Measurements from ENCODE around the gene NFIB.

NFIB gene

DNA sequence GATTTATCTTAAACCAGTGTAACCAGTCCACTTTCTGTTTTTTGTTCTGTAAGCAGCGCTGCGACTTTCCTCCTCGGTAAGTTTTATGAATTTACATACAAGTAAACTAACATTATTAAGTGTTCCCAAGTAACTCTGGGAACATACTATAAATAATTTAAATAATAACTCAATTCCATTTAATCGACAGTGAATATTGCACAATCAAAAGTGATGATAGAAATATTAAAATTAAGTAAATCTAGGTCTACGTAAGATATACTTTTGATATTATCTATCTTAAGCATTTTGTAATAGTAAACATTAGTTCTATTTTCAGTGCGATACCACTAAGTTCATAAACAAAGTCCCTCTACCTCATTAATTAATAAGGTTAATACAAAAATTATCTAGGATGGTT lies 7.8 kb downstream of the NFIB start:
- no peak overlapping the region for H3K27ac ChIP-seq (ENCODE audit: poor library complexity, severe bottlenecking)
- no peaks in the 10 kb centered on the region for H3K27me3 ChIP-seq (ENCODE audit: insufficient read depth, poor library complexity, severe bottlenecking)
- peaks cover 30% of the 10 kb centered on the region for H3K4me1 ChIP-seq (ENCODE audit: insufficient read depth, poor library complexity, severe bottlenecking)
- peaks cover 66% of the 10 kb centered on the region for H3K36me3 ChIP-seq (ENCODE audit: low read depth)
- no peaks in the 10 kb centered on the region for H3K9me3 ChIP-seq (ENCODE audit: severe bottlenecking)
- ATAC-seq (ENCODE audit: low read depth) (no peak), DNase-seq (ENCODE audit: low spot score) (no peak)
- TF ChIP-seq, protein P1, sequence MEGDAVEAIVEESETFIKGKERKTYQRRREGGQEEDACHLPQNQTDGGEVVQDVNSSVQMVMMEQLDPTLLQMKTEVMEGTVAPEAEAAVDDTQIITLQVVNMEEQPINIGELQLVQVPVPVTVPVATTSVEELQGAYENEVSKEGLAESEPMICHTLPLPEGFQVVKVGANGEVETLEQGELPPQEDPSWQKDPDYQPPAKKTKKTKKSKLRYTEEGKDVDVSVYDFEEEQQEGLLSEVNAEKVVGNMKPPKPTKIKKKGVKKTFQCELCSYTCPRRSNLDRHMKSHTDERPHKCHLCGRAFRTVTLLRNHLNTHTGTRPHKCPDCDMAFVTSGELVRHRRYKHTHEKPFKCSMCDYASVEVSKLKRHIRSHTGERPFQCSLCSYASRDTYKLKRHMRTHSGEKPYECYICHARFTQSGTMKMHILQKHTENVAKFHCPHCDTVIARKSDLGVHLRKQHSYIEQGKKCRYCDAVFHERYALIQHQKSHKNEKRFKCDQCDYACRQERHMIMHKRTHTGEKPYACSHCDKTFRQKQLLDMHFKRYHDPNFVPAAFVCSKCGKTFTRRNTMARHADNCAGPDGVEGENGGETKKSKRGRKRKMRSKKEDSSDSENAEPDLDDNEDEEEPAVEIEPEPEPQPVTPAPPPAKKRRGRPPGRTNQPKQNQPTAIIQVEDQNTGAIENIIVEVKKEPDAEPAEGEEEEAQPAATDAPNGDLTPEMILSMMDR (IDR thresholded peaks at IDR 0.05; ENCODE audit: poor library complexity, severe bottlenecking), result no peak
- no peak overlapping the region for H3K4me3 ChIP-seq (ENCODE audit: severe bottlenecking)

DNA sequence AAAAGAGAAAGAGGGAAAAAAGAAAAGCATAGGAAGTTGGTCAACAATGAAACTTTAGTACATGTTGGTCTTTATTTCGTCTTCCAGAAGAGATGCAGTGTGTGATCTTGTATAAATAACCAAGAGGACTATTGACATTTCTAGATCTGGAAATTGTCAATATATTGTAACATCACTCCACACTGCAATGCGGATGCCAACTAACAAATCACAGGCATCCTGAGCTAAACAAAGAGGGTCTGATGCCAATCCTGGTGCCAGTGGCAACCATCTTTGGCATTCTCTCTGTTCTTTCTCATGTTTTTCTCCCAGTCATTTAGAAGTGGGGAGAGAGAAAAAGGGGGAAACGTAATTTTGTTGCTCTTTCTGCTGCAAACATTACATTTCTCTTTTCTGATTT lies 9.7 kb downstream of the NFIB start:
- Histone ChIP-seq H3K36me3 (ENCODE audit: low read depth) (peaks cover 68% of the 10 kb centered on the region), H3K27ac (ENCODE audit: poor library complexity, severe bottlenecking) (no peak overlapping the region), H3K27me3 (ENCODE audit: insufficient read depth, poor library complexity, severe bottlenecking) (no peaks in the 10 kb centered on the region), H3K4me1 (ENCODE audit: insufficient read depth, poor library complexity, severe bottlenecking) (peaks cover 21% of the 10 kb centered on the region), H3K9me3 (ENCODE audit: severe bottlenecking) (no peaks in the 10 kb centered on the region), H3K4me3 (ENCODE audit: severe bottlenecking) (no peak overlapping the region)
- DNase-seq (ENCODE audit: low spot score) (no peak), ATAC-seq (ENCODE audit: low read depth) (no peak)
- TF ChIP-seq, protein P1 (IDR thresholded peaks at IDR 0.05; ENCODE audit: poor library complexity, severe bottlenecking), result no peak

DNA sequence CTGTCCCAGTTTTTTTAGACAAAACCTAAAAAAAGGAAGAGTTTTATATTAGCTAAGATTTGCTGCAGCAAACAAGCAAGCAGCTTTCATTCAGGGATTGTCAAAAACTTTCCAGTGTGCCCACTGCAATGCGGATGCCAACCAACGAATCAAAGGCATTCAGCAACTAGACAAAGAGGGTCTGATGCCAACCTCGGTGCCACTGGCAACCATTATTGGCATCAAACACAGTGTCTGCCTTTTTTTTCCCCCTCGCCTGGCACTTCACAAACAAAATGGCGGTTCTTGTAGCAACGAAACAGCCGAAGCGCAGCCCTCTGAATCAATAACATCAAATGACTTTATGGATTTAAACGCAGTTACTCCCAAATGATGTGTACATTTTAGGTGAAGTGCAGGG lies 10.4 kb downstream of the NFIB start:
- Histone ChIP-seq H3K4me1 (ENCODE audit: insufficient read depth, poor library complexity, severe bottlenecking) (peaks cover 17% of the 10 kb centered on the region), H3K9me3 (ENCODE audit: severe bottlenecking) (no peaks in the 10 kb centered on the region), H3K27ac (ENCODE audit: poor library complexity, severe bottlenecking) (no peak overlapping the region), H3K27me3 (ENCODE audit: insufficient read depth, poor library complexity, severe bottlenecking) (no peaks in the 10 kb centered on the region), H3K36me3 (ENCODE audit: low read depth) (peaks cover 72% of the 10 kb centered on the region), H3K4me3 (ENCODE audit: severe bottlenecking) (no peak overlapping the region)
- DNase-seq (ENCODE audit: low spot score), result no peak
- TF ChIP-seq, protein P1 (IDR thresholded peaks at IDR 0.05; ENCODE audit: poor library complexity, severe bottlenecking), result no peak
- no peak for ATAC-seq (ENCODE audit: low read depth)

DNA sequence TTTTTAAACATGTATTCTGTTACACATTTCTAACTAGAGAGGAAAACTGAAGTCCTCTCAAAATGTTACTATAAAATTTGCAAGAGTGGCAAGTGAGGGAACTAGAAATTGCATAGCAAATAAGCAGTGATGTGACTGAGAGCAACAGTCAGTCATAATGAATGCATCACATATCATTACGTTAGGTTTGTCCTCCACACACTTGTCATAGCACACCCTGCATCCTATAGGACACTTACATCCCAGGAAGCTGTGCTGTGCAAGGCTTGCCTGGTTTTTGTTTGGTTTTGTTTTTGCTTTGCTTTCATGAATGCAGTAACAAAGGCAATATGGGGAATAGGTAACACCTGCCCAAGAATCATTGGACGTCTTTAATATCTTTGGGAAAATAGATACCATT lies 10.8 kb downstream of the NFIB start:
- H3K9me3 ChIP-seq (ENCODE audit: severe bottlenecking), result no peaks in the 10 kb centered on the region
- TF ChIP-seq, protein P1 (IDR thresholded peaks at IDR 0.05; ENCODE audit: poor library complexity, severe bottlenecking), result no peak
- H3K27me3 ChIP-seq (ENCODE audit: insufficient read depth, poor library complexity, severe bottlenecking), result no peaks in the 10 kb centered on the region
- no peak overlapping the region for H3K4me3 ChIP-seq (ENCODE audit: severe bottlenecking)
- DNase-seq (ENCODE audit: low spot score) (no peak), ATAC-seq (ENCODE audit: low read depth) (no peak)
- peaks cover 12% of the 10 kb centered on the region for H3K4me1 ChIP-seq (ENCODE audit: insufficient read depth, poor library complexity, severe bottlenecking)
- H3K36me3 ChIP-seq (ENCODE audit: low read depth), result peaks cover 73% of the 10 kb centered on the region
- H3K27ac ChIP-seq (ENCODE audit: poor library complexity, severe bottlenecking), result no peak overlapping the region

DNA sequence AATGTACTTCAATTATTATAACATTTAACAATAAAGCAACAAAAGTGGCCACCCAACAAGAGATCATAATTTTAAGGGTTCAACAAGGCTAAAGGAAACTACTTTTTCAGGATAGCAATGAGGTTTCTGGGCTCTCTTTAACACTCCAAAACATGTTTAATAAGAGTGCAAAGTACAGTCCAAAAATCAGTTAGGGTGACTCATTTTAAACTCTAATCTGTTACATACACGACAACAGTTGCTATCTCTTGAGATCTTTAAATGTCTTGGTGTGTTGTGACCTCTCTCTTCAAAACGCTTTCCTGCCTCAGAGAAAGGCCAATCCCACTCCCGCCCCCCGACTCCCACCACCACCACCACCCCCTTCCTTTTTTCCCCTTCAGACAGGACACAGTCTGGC lies 11.5 kb downstream of the NFIB start:
- TF ChIP-seq, protein P1 (IDR thresholded peaks at IDR 0.05; ENCODE audit: poor library complexity, severe bottlenecking), result no peak
- DNase-seq (ENCODE audit: low spot score) (no peak), ATAC-seq (ENCODE audit: low read depth) (no peak)
- H3K27me3 ChIP-seq (ENCODE audit: insufficient read depth, poor library complexity, severe bottlenecking), result no peaks in the 10 kb centered on the region
- H3K36me3 ChIP-seq (ENCODE audit: low read depth), result peaks cover 75% of the 10 kb centered on the region
- no peaks in the 10 kb centered on the region for H3K9me3 ChIP-seq (ENCODE audit: severe bottlenecking)
- no peak overlapping the region for H3K27ac ChIP-seq (ENCODE audit: poor library complexity, severe bottlenecking)
- no peak overlapping the region for H3K4me3 ChIP-seq (ENCODE audit: severe bottlenecking)
- H3K4me1 ChIP-seq (ENCODE audit: insufficient read depth, poor library complexity, severe bottlenecking), result peaks cover 5% of the 10 kb centered on the region

Data from RWPE2 (cell line).